NCI-H82 (cell line): Measurements from ENCODE around the gene MSX2.
"Not testable (repeated sequence)": the region's sequence is repeated elsewhere in the genome, so short reads cannot be mapped to it uniquely, and the experiment has no call there.

Experiments
- DNase-seq: peaks from one replicate; lab custom pipeline; 2025; lab: John Stamatoyannopoulos, UW

The MSX2 gene

GRCh38 chr5:174733091-174733690 is 8.8 kb downstream of the MSX2 start:
- DNase-seq: no peak

GRCh38 chr5:174733836-174734235 is 9.5 kb downstream of the MSX2 start:
- DNase-seq: no peak

- no peak for DNase-seq
These were observed 10.5 kb downstream of the MSX2 start for GRCh38 chr5:174734571-174735497.

- peak; percentile 60 for DNase-seq
These were observed 11.3 kb downstream of the MSX2 start for GRCh38 chr5:174735498-174736330.

GRCh38 chr5:174736331-174736721 is 11.9 kb downstream of the MSX2 start:
- no peak for DNase-seq

GRCh38 chr5:174736777-174737176 is 12.4 kb downstream of the MSX2 start:
- no peak for DNase-seq

- no peak for DNase-seq
These were observed 12.9 kb downstream of the MSX2 start for GRCh38 chr5:174737330-174737729.

GRCh38 chr5:174741352-174741751 is 17.0 kb downstream of the MSX2 start:
- DNase-seq: no peak

GRCh38 chr5:174744896-174745295 is 20.5 kb downstream of the MSX2 start:
- no peak for DNase-seq

GRCh38 chr5:174745590-174746103 is 21.3 kb downstream of the MSX2 start:
- no peak for DNase-seq

GRCh38 chr5:174750711-174751110 is 26.3 kb downstream of the MSX2 start:
- DNase-seq: no peak

- DNase-seq: peak; percentile 27
These were observed 27.0 kb downstream of the MSX2 start for GRCh38 chr5:174751154-174752000.

- no peak for DNase-seq
These were observed 27.7 kb downstream of the MSX2 start for GRCh38 chr5:174752121-174752520.

GRCh38 chr5:174755106-174755505 is 30.7 kb downstream of the MSX2 start:
- peak; percentile 22 for DNase-seq

GRCh38 chr5:174759091-174759490 is 34.7 kb downstream of the MSX2 start:
- DNase-seq: no peak

- DNase-seq: no peak
These were observed 36.3 kb downstream of the MSX2 start for GRCh38 chr5:174760721-174761120.

- not testable (repeated sequence) for DNase-seq
These were observed 37.0 kb downstream of the MSX2 start for GRCh38 chr5:174761341-174761740.

- DNase-seq: no peak
These were observed 39.9 kb downstream of the MSX2 start for GRCh38 chr5:174764309-174764708.

- no peak for DNase-seq
These were observed 41.2 kb downstream of the MSX2 start for GRCh38 chr5:174765540-174765939.

- no peak for DNase-seq
These were observed 43.3 kb downstream of the MSX2 start for GRCh38 chr5:174767670-174768069.

GRCh38 chr5:174769005-174769404 is 44.6 kb downstream of the MSX2 start:
- DNase-seq: no peak
